Measurements from ENCODE around the gene KRTAP5-10. TPM values are rescaled to one million over a fixed set of nuclear protein-coding genes. Genes with fewer than 3 reads are reported as not detected.
A peak's percentile ranks its signal among the peaks of the same experiment; 100 is the strongest.
"Not testable (repeated sequence)": the region's sequence is repeated elsewhere in the genome, so short reads cannot be mapped to it uniquely, and the experiment has no call there.

Gene KRTAP5-10
- total and polyA plus RNA-seq, 3 donors from 2014 or later, result 0.28 TPM; not detected in 2

GRCh38 chr11:71564430-71564829, 933 bp upstream of the KRTAP5-10 start:
- TF ChIP-seq POLR2A (IDR thresholded peaks at IDR 0.05), result no peak
- TF ChIP-seq CTCF (IDR thresholded peaks at IDR 0.05), result no peak
- H3K36me3 ChIP-seq (ENCODE audit: low read depth, missing control alignments), result no peaks in the 10 kb centered on the region
- H3K27ac ChIP-seq, result no peak overlapping the region
- no peak for DNase-seq
- intact Hi-C loops (cut with DNase I; ENCODE audit: low total_unique reads), result no loop called here
- H3K4me3 ChIP-seq, result no peak overlapping the region
- no peaks in the 10 kb centered on the region for H3K4me1 ChIP-seq
- H3K27me3 ChIP-seq, result no peaks in the 10 kb centered on the region
- 91 to 95% methylated on average over 4 of the region's 4 CpGs for WGBS, 2 donors
- H3K9me3 ChIP-seq, result no peaks in the 10 kb centered on the region

DNA sequence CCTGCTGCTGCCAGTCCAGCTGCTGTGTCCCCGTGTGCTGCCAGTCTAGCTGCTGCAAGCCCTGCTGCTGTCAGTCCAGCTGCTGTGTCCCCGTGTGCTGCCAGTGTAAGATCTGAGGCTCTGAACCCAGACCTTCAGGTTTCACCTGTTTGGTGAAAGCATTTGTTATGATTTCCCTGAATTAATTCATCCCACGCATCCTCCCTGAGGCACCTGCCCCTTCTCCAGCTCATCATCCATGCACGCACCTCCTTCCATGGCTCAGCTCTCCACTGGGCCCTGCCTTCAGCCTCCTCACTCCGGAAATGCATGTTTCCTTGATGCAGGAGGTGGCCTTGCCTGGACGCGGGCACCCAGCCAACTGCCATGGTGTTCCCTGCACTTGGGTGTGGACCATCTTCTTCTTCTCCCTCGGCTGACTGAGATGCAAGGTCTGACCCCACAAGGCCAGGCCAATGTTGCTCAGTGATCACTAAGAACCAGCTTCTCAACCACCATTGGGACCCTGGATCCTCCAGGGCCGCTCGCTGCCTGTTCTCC, 788 bp downstream of the KRTAP5-10 start:
- TF ChIP-seq CTCF (IDR thresholded peaks at IDR 0.05), result no peak
- no peak for TF ChIP-seq POLR2A (IDR thresholded peaks at IDR 0.05)
- Histone ChIP-seq H3K36me3 (ENCODE audit: low read depth, missing control alignments) (no peaks in the 10 kb centered on the region), H3K9me3 (no peaks in the 10 kb centered on the region), H3K27me3 (no peaks in the 10 kb centered on the region), H3K27ac (no peak overlapping the region), H3K4me1 (no peaks in the 10 kb centered on the region), H3K4me3 (no peak overlapping the region)
- 60 to 68% methylated on average over 10 of the region's 10 CpGs for WGBS, 2 donors
- DNase-seq, result no peak
- intact Hi-C loops (cut with DNase I; ENCODE audit: low total_unique reads), result no loop called here

- H3K4me3 ChIP-seq; H3K27me3 ChIP-seq; intact Hi-C loops (cut with DNase I; ENCODE audit: low total_unique reads); H3K27ac ChIP-seq; H3K9me3 ChIP-seq; H3K4me1 ChIP-seq; H3K36me3 ChIP-seq (ENCODE audit: low read depth, missing control alignments); DNase-seq: not testable (repeated sequence)
- 59% methylated on average over 20 of the region's 21 CpGs for WGBS, 2 donors
Observed at GRCh38 chr11:71566626-71567599, 1.6 kb downstream of the KRTAP5-10 start.

DNA sequence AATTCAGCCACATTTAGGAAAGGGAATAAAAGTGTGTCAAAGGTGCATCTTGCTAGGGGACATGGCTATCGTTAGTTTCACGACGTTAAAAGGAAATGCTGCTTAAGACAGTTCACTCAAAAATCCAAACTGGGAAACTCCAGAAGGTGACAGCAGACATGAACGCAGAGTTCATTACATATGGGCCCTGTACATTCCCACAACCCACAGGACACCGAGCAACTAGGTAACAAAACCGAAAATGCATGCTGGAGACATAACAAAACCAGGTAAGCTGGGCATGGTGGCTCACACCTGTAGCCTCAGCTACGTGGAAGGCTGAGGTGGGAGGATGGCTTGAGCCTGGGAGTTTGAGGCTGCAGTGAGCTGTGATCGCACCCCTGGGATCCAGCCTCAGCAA, 2.3 kb downstream of the KRTAP5-10 start:
- 54 to 73% methylated on average over 7 of the region's 8 CpGs for WGBS, 2 donors
- H3K4me1 ChIP-seq; H3K36me3 ChIP-seq (ENCODE audit: low read depth, missing control alignments); H3K27me3 ChIP-seq; H3K9me3 ChIP-seq; H3K27ac ChIP-seq; DNase-seq; H3K4me3 ChIP-seq; intact Hi-C loops (cut with DNase I; ENCODE audit: low total_unique reads): not testable (repeated sequence)

- Histone ChIP-seq H3K4me1 (no peaks in the 10 kb centered on the region), H3K27ac (no peak overlapping the region), H3K27me3 (no peaks in the 10 kb centered on the region), H3K36me3 (ENCODE audit: low read depth, missing control alignments) (no peaks in the 10 kb centered on the region), H3K4me3 (no peak overlapping the region), H3K9me3 (no peaks in the 10 kb centered on the region)
- peak; percentile 26 for DNase-seq
- TF ChIP-seq CTCF (IDR thresholded peaks at IDR 0.05) (no peak), POLR2A (IDR thresholded peaks at IDR 0.05) (no peak)
- intact Hi-C loops (cut with DNase I; ENCODE audit: low total_unique reads), result no loop called here
- WGBS, 2 donors, result 40 to 47% methylated on average over 8 of the region's 8 CpGs
Observed at GRCh38 chr11:71568704-71569349, 3.5 kb downstream of the KRTAP5-10 start.

DNA sequence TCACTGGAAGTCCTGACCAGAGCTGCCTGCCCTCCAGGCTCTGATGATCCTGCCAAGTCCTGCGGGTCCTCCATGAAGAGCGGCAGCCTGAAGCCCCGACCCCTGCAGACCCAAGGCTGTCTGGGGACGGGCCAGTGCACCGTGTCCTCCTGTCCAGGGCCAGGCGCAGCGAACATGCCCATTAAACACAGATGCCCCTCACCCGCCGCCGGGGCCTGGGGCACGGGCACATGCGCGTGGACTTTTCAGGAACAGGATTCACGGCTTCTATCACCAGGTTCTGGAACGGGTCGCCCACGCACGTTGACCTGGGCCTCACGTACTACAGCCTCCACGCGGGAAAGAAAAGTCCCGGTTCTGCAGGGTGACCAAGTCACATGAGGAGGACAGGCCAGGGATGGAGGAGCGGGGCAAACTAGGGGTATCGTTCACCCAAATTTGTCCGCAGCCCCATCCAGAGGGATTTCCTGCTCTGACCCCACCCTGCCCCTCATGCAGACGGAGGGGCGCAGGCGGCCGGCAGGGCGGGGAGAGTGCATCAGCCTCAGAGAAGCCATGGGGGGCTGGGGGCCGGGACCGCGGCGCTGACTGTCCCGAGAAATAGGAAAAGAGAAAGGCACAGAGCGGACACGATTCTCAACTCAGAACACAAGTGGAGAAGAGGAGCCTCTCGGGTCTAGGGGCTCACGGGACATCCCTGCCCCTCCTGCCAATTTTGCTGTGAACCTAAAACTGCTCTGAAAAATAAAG, 5.9 kb downstream of the KRTAP5-10 start:
- H3K4me1 ChIP-seq; H3K27me3 ChIP-seq; intact Hi-C loops (cut with DNase I; ENCODE audit: low total_unique reads); H3K9me3 ChIP-seq; H3K27ac ChIP-seq; H3K4me3 ChIP-seq; H3K36me3 ChIP-seq (ENCODE audit: low read depth, missing control alignments); DNase-seq: not testable (repeated sequence)
- 52 to 66% methylated on average over 12 to 34 of the region's 39 CpGs for WGBS, 2 donors

All from testis (tissue), 3 donors.